ENCODE data around the gene SLC2A6.

GRCh38 chr9:133516256-133516960 is 37.5 kb upstream of the SLC2A6 start:
- TF ChIP-seq CTCF (IDR thresholded peaks at IDR 0.05; ENCODE audit: low read length) (no peak), EZH2 (IDR thresholded peaks at IDR 0.05; ENCODE audit: borderline replicate concordance, low read length) (no peak)

Data from OCI-LY1 (cell line).